ENCODE data around the gene PVALB.

PVALB gene

GRCh38 chr22:36833073-36833472 lies 16.2 kb upstream of the PVALB start:
- H3K4me3 ChIP-seq (ENCODE audit: low read depth, low read length): no peak overlapping the region
- DNase-seq (ENCODE audit: low read depth): peak; percentile 24
- TF ChIP-seq, protein P1, sequence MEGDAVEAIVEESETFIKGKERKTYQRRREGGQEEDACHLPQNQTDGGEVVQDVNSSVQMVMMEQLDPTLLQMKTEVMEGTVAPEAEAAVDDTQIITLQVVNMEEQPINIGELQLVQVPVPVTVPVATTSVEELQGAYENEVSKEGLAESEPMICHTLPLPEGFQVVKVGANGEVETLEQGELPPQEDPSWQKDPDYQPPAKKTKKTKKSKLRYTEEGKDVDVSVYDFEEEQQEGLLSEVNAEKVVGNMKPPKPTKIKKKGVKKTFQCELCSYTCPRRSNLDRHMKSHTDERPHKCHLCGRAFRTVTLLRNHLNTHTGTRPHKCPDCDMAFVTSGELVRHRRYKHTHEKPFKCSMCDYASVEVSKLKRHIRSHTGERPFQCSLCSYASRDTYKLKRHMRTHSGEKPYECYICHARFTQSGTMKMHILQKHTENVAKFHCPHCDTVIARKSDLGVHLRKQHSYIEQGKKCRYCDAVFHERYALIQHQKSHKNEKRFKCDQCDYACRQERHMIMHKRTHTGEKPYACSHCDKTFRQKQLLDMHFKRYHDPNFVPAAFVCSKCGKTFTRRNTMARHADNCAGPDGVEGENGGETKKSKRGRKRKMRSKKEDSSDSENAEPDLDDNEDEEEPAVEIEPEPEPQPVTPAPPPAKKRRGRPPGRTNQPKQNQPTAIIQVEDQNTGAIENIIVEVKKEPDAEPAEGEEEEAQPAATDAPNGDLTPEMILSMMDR (IDR thresholded peaks at IDR 0.05; ENCODE audit: insufficient read depth, low read depth, low read length, missing control alignments): no peak

- TF ChIP-seq, protein P1 (IDR thresholded peaks at IDR 0.05; ENCODE audit: insufficient read depth, low read depth, low read length, missing control alignments): no peak
- H3K4me3 ChIP-seq (ENCODE audit: low read depth, low read length): no peak overlapping the region
- DNase-seq (ENCODE audit: low read depth): no peak
These were observed 14.9 kb upstream of the PVALB start for GRCh38 chr22:36831717-36832116.

- TF ChIP-seq, protein P1 (IDR thresholded peaks at IDR 0.05; ENCODE audit: insufficient read depth, low read depth, low read length, missing control alignments): no peak
- no peak for DNase-seq (ENCODE audit: low read depth)
- no peak overlapping the region for H3K4me3 ChIP-seq (ENCODE audit: low read depth, low read length)
These were observed 14.4 kb upstream of the PVALB start for GRCh38 chr22:36831206-36831605.

- TF ChIP-seq, protein P1 (IDR thresholded peaks at IDR 0.05; ENCODE audit: insufficient read depth, low read depth, low read length, missing control alignments): no peak
- no peak for DNase-seq (ENCODE audit: low read depth)
- H3K4me3 ChIP-seq (ENCODE audit: low read depth, low read length): no peak overlapping the region
These were observed 13.8 kb upstream of the PVALB start for GRCh38 chr22:36830601-36831000.

DNA sequence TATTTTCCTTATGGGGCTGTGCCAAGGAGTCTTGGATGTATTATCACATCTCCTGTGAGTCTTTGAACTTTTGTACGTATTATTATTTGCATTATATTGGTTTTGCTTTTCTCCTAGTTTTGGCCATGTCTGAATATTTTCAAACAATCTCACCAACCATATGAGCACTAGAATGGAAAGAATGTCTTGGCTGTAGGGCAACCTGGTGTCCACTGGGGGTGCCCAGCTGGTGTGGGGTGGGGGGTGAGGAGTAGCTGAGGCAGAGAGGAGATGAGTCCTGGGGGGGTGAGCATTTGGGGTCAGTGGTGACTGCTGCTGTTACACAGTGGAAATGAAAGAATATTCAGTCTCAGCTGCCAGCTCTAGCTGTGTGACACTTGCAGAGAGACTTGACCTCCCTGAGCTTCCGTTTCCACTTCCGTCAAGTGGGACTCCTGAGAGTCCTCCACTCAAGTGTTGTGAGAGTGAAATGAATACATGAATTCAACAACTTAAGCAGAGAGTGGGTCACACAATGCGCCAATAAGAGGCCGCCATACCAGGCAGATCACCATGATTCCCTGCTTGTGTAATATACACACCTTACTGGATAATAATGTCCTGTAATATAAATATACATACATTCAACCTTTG lies 12.7 kb upstream of the PVALB start:
- DNase-seq (ENCODE audit: low read depth): no peak
- no peak overlapping the region for H3K4me3 ChIP-seq (ENCODE audit: low read depth, low read length)
- TF ChIP-seq, protein P1 (IDR thresholded peaks at IDR 0.05; ENCODE audit: insufficient read depth, low read depth, low read length, missing control alignments): no peak

- H3K4me3 ChIP-seq (ENCODE audit: low read depth, low read length): no peak overlapping the region
- TF ChIP-seq, protein P1 (IDR thresholded peaks at IDR 0.05; ENCODE audit: insufficient read depth, low read depth, low read length, missing control alignments): no peak
- DNase-seq (ENCODE audit: low read depth): peak; percentile 16
These were observed 12.0 kb upstream of the PVALB start for GRCh38 chr22:36828815-36829214.

- DNase-seq (ENCODE audit: low read depth): no peak
- no peak overlapping the region for H3K4me3 ChIP-seq (ENCODE audit: low read depth, low read length)
- TF ChIP-seq, protein P1 (IDR thresholded peaks at IDR 0.05; ENCODE audit: insufficient read depth, low read depth, low read length, missing control alignments): no peak
These were observed 9.4 kb upstream of the PVALB start for GRCh38 chr22:36826262-36826661.
